Osteoblast (primary cell): ENCODE measurements around the gene SCN8A. TPM values are rescaled to one million over a fixed set of nuclear protein-coding genes. Genes with fewer than 3 reads are reported as not detected.
A peak's percentile ranks its signal among the peaks of the same experiment; 100 is the strongest.

Source experiments
- DNase-seq: peaks from one replicate; pipeline ENCODE4 v3.0.0; 2011; ENCODE audit warnings: low spot score, mixed read lengths; ENCODE audit not compliant: insufficient read length; ENCODE audit errors: missing footprints
- H2AFZ ChIP-seq: 2 replicates; pipeline ENCODE4 v1.6.0; 2011; ENCODE audit warnings: mild to moderate bottlenecking, low read length
- H3K27ac ChIP-seq: 2 replicates; pipeline ENCODE4 v1.5.1; 2011; ENCODE audit warnings: mild to moderate bottlenecking, low read depth, low read length, moderate library complexity
- H3K27me3 ChIP-seq: 2 replicates; pipeline ENCODE4 v1.6.0; 2012; ENCODE audit warnings: mild to moderate bottlenecking, control low read depth, inconsistent platforms, low read length, moderate library complexity; ENCODE audit not compliant: insufficient read depth
- H3K36me3 ChIP-seq: 2 replicates; pipeline ENCODE4 v1.5.1; 2011; ENCODE audit warnings: mild to moderate bottlenecking, low read length, control low read depth, moderate library complexity; ENCODE audit not compliant: insufficient read depth
- H3K4me1 ChIP-seq: 2 replicates; pipeline ENCODE4 v1.5.1; 2011; ENCODE audit warnings: mild to moderate bottlenecking, low read length, control low read depth, moderate library complexity; ENCODE audit not compliant: insufficient read depth
- H3K4me2 ChIP-seq: 2 replicates; pipeline ENCODE4 v1.6.0; 2011; ENCODE audit warnings: mild to moderate bottlenecking, low read length; ENCODE audit not compliant: insufficient read depth
- H3K4me3 ChIP-seq: fragments of 200-600 bp; sonication (generic); 3 replicates; pipeline ENCODE4 v1.5.1; 2012; ENCODE audit warnings: mild to moderate bottlenecking, low read length, inconsistent platforms; ENCODE audit not compliant: insufficient read depth
- H3K79me2 ChIP-seq: 2 replicates; pipeline ENCODE4 v1.6.0; 2012; ENCODE audit warnings: mild to moderate bottlenecking, low read length, control low read depth, inconsistent platforms; ENCODE audit not compliant: insufficient read depth
- H3K9me3 ChIP-seq: 2 replicates; pipeline ENCODE4 v1.5.1; 2011; ENCODE audit warnings: low read depth, low read length, control low read depth
- H4K20me1 ChIP-seq: 2 replicates; pipeline ENCODE4 v1.6.0; 2012; ENCODE audit warnings: mild to moderate bottlenecking, low read length, control low read depth; ENCODE audit not compliant: insufficient read depth
- CTCF ChIP-seq: IDR thresholded peaks from 2 replicates; pipeline ENCODE4 v1.5.1; 2011; ENCODE audit warnings: mild to moderate bottlenecking, low read depth, low read length, moderate library complexity; ENCODE audit errors: extremely low read depth
- total RNA-seq: library from RNA; depleted of rRNA; stranded (reverse); fragments of >200 nt; gene quantifications from 2 replicates; pipeline ENCODE4 v1.2.3, GENCODE V29; 2012

The SCN8A gene
- total RNA-seq, 1 donor: 26.4 TPM

DNA sequence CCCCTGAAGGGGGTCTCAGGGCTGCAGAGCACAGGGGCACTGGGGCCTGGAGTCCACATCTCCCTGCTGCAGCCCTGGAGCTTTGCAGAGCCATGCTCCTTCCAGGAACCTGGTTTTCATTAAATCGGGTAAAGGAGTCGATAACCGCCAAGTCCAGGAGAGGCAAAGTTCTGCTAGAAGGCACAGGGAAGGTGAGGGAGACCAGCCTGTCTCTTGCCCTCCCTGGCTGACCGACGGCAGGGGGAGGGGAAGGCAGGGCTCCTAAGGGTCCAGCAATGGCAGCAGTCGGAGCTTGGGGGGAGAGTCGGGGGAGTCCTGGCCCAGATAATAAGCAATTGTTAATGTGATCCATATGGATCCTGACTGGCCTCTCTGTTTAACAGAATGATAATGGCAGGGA is 254.4 kb downstream of the SCN8A start:
- peak; percentile 65 for DNase-seq
- peaks cover 81% of the 10 kb centered on the region for H3K27me3 ChIP-seq

GRCh38 chr12:51846271-51846691 is 255.2 kb downstream of the SCN8A start:
- Histone ChIP-seq H3K4me2 (peak overlapping the region; percentile 81), H3K36me3 (no peaks in the 10 kb centered on the region), H4K20me1 (no peaks in the 10 kb centered on the region), H3K4me3 (no peak overlapping the region), H3K79me2 (no peaks in the 10 kb centered on the region), H3K27me3 (peaks cover 74% of the 10 kb centered on the region), H3K4me1 (peaks cover 3% of the 10 kb centered on the region), H3K27ac (no peak overlapping the region), H2AFZ (no peak overlapping the region), H3K9me3 (no peaks in the 10 kb centered on the region)
- TF ChIP-seq CTCF: no peak
- DNase-seq: peak; percentile 80

More for the DNA sequence above, 254.4 kb downstream of the SCN8A start:
- Histone ChIP-seq H3K27ac (no peak overlapping the region), H3K9me3 (no peaks in the 10 kb centered on the region), H3K36me3 (no peaks in the 10 kb centered on the region), H3K4me1 (peaks cover 3% of the 10 kb centered on the region), H4K20me1 (no peaks in the 10 kb centered on the region), H3K4me3 (no peak overlapping the region), H2AFZ (no peak overlapping the region), H3K79me2 (no peaks in the 10 kb centered on the region), H3K4me2 (no peak overlapping the region)
- no peak for TF ChIP-seq CTCF

DNA sequence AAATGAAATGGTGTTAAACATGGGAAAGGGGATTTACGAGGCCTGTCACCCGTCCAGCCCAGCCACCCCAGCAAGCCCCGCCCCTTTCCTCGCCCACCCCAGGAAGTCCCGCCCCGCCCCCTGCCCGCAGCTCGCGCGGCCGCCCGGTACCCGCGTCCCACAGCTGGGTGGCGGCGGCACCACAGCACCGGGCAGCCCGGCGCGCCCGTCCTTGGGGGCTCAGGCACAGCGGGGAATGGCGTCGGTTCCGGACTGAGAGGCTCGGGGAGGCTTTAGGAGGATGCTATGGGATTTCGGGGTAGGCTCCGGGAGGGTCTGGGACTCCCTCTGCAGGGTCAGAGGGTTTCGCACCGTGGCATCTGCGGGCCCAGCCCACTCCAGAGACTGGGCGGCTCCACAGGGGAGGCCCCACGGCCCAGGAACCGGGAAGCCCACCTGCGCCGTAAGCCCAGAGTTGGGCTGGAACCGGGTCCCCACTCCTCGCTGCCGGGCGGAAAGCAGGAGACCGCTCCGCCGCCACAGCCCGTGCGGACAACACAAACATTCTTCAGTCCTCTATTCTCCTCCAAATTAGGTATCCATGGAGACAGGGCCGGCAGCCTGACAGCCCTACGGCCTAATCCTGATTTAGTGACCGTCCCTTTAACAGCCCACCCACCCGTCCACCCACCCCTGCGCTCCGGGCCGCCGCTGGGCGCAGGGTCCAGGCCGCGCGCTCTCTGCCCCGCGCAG is 256.0 kb downstream of the SCN8A start:
- peak overlapping the region; percentile 66 for H2AFZ ChIP-seq
- peaks cover 3% of the 10 kb centered on the region for H3K4me1 ChIP-seq
- no peaks in the 10 kb centered on the region for H3K36me3 ChIP-seq
- H4K20me1 ChIP-seq: no peaks in the 10 kb centered on the region
- H3K4me3 ChIP-seq: peak overlapping the region; percentile 71
- no peaks in the 10 kb centered on the region for H3K79me2 ChIP-seq
- peak; percentile 96 for DNase-seq
- TF ChIP-seq CTCF: no peak
- H3K4me2 ChIP-seq: peak overlapping the region; percentile 81
- peaks cover 66% of the 10 kb centered on the region for H3K27me3 ChIP-seq
- no peak overlapping the region for H3K27ac ChIP-seq
- no peaks in the 10 kb centered on the region for H3K9me3 ChIP-seq

GRCh38 chr12:51847643-51848325 is 256.8 kb downstream of the SCN8A start:
- Histone ChIP-seq H3K9me3 (no peaks in the 10 kb centered on the region), H2AFZ (no peak overlapping the region), H3K27me3 (peaks cover 59% of the 10 kb centered on the region), H4K20me1 (no peaks in the 10 kb centered on the region), H3K79me2 (no peaks in the 10 kb centered on the region), H3K4me1 (peaks cover 3% of the 10 kb centered on the region), H3K4me2 (peak overlapping the region; percentile 74), H3K36me3 (no peaks in the 10 kb centered on the region), H3K27ac (no peak overlapping the region), H3K4me3 (peak overlapping the region; percentile 71)
- DNase-seq: peak; percentile 91
- no peak for TF ChIP-seq CTCF
